MM.1S (cell line): ENCODE results near the gene NTSR1.

ENCODE experiments used
- DNase-seq: peaks from one replicate; pipeline ENCODE4 v3.0.0-alpha.2; 2015
- H2AFZ ChIP-seq: fragments of 300-600 bp; sonication (generic); 2 replicates; pipeline ENCODE4 v1.6.0; 2016; ENCODE audit warnings: antibody characterized with exemption, low read length
- H3F3A ChIP-seq: fragments of 300-600 bp; sonication (generic); 2 replicates; pipeline ENCODE4 v1.6.1; 2016; ENCODE audit warnings: mild to moderate bottlenecking, antibody characterized with exemption, low read length, moderate library complexity, mixed read lengths; ENCODE audit not compliant: insufficient read depth
- H3K27ac ChIP-seq: fragments of 300-600 bp; sonication (generic); 2 replicates; pipeline ENCODE4 v1.5.1; 2016; ENCODE audit warnings: mild to moderate bottlenecking, low read length
- H3K27me3 ChIP-seq: fragments of 300-600 bp; sonication (generic); replicated peaks from 2 replicates; pipeline ENCODE4 v1.6.0; 2016; ENCODE audit warnings: low read length; ENCODE audit not compliant: insufficient read depth
- H3K36me3 ChIP-seq: fragments of 300-600 bp; sonication (generic); replicated peaks from 2 replicates; pipeline ENCODE4 v1.6.1; 2016; ENCODE audit warnings: mild to moderate bottlenecking, low read length, mixed read lengths; ENCODE audit not compliant: insufficient read depth
- H3K4me1 ChIP-seq: fragments of 300-600 bp; sonication (generic); 2 replicates; pipeline ENCODE4 v1.6.1; 2016; ENCODE audit warnings: low read length, mixed read lengths
- H3K4me2 ChIP-seq: fragments of 300-600 bp; sonication (generic); 2 replicates; pipeline ENCODE4 v1.6.0; 2016; ENCODE audit warnings: low read depth, low read length
- H3K4me3 ChIP-seq: fragments of 300-600 bp; sonication (generic); 2 replicates; pipeline ENCODE4 v1.5.1; 2016; ENCODE audit warnings: low read length, mixed read lengths
- H3K79me2 ChIP-seq: fragments of 300-600 bp; sonication (generic); 2 replicates; pipeline ENCODE4 v1.6.1; 2016; ENCODE audit warnings: mixed run types, low read length, mixed read lengths
- H3K9ac ChIP-seq: fragments of 300-600 bp; sonication (generic); 2 replicates; pipeline ENCODE4 v1.6.1; 2016; ENCODE audit warnings: low read length, mixed read lengths
- H3K9me2 ChIP-seq: fragments of 300-600 bp; sonication (generic); replicated peaks from 2 replicates; pipeline ENCODE4 v1.6.1; 2016; ENCODE audit warnings: mild to moderate bottlenecking, low read length, mixed read lengths; ENCODE audit not compliant: insufficient read depth
- H3K9me3 ChIP-seq: fragments of 300-600 bp; sonication (generic); replicated peaks from 2 replicates; pipeline ENCODE4 v1.6.1; 2016; ENCODE audit warnings: mild to moderate bottlenecking, low read length, mixed read lengths; ENCODE audit not compliant: insufficient read depth
- H4K20me1 ChIP-seq: fragments of 300-600 bp; sonication (generic); 2 replicates; pipeline ENCODE4 v1.6.1; 2016; ENCODE audit warnings: mild to moderate bottlenecking, low read length, moderate library complexity, mixed read lengths; ENCODE audit not compliant: insufficient read depth
- EZH2 ChIP-seq: fragments of 300-600 bp; sonication (generic); optimal IDR thresholded peaks from 2 replicates; pipeline ENCODE3; 2017; ENCODE audit warnings: low read depth, mild to moderate bottlenecking, antibody characterized with exemption, low read length, mixed read lengths
- EZH2phosphoT487 ChIP-seq: fragments of 300-600 bp; sonication (generic); IDR thresholded peaks from 2 replicates; pipeline ENCODE4 v1.6.1; 2018; ENCODE audit warnings: antibody characterized with exemption, low read length
- TF ChIP-seq, protein P1 (sequence below): fragments of 300-600 bp; sonication (generic); IDR thresholded peaks from 2 replicates; pipeline ENCODE4 v1.5.1; 2016; ENCODE audit warnings: antibody characterized with exemption, low read length, mixed read lengths

Gene NTSR1

DNA sequence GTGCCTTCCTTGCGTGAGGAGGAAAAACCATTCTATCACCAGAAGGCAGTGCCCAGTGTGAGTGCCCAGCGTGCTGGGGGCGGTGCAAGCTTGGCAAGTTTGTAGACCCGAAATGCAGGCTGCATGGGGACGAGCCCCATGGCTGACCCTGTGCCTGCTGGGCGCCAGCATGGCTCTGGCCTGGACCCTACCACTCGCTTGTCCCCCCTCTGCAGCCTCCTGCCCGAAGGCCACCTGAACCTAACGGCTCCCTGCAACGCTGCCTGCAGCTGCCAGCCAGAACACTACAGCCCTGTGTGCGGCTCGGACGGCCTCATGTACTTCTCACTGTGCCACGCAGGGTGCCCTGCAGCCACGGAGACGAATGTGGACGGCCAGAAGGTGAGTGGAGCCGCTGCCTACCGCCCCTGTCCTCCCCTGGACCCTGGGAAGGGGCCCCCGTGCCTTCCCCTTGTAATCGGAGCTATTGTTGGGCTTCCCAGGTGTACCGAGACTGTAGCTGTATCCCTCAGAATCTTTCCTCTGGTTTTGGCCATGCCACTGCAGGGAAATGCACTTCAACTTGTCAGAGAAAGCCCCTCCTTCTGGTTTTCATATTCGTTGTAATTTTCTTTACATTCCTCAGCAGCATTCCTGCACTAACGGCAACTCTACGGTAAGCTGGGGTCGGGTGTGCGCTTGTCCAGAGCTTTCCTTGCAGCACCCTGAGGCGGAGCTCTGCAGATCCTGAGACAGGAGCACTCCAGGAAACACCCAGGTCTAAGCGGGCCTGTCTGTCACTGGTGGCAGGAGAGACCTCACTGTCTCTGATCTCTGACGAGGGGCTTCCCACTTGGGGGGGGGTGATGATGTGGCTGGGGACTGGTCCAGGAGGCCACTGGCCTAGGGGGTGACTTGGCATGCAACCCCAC is 40.9 kb upstream of the NTSR1 start:
- Histone ChIP-seq H2AFZ (no peak overlapping the region), H3K4me3 (no peak overlapping the region), H3F3A (no peaks in the 10 kb centered on the region), H3K9me3 (no peaks in the 10 kb centered on the region), H4K20me1 (no peaks in the 10 kb centered on the region), H3K79me2 (no peaks in the 10 kb centered on the region), H3K27me3 (no peaks in the 10 kb centered on the region), H3K9me2 (no peaks in the 10 kb centered on the region), H3K36me3 (peaks cover 4% of the 10 kb centered on the region; the same call in 1 of the 2 replicates), H3K27ac (no peak overlapping the region), H3K4me2 (no peak overlapping the region), H3K4me1 (no peaks in the 10 kb centered on the region), H3K9ac (no peak overlapping the region)
- DNase-seq: no peak
- TF ChIP-seq EZH2phosphoT487 (no peak), EZH2 (no peak)
- TF ChIP-seq, protein P1, sequence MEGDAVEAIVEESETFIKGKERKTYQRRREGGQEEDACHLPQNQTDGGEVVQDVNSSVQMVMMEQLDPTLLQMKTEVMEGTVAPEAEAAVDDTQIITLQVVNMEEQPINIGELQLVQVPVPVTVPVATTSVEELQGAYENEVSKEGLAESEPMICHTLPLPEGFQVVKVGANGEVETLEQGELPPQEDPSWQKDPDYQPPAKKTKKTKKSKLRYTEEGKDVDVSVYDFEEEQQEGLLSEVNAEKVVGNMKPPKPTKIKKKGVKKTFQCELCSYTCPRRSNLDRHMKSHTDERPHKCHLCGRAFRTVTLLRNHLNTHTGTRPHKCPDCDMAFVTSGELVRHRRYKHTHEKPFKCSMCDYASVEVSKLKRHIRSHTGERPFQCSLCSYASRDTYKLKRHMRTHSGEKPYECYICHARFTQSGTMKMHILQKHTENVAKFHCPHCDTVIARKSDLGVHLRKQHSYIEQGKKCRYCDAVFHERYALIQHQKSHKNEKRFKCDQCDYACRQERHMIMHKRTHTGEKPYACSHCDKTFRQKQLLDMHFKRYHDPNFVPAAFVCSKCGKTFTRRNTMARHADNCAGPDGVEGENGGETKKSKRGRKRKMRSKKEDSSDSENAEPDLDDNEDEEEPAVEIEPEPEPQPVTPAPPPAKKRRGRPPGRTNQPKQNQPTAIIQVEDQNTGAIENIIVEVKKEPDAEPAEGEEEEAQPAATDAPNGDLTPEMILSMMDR: no peak

DNA sequence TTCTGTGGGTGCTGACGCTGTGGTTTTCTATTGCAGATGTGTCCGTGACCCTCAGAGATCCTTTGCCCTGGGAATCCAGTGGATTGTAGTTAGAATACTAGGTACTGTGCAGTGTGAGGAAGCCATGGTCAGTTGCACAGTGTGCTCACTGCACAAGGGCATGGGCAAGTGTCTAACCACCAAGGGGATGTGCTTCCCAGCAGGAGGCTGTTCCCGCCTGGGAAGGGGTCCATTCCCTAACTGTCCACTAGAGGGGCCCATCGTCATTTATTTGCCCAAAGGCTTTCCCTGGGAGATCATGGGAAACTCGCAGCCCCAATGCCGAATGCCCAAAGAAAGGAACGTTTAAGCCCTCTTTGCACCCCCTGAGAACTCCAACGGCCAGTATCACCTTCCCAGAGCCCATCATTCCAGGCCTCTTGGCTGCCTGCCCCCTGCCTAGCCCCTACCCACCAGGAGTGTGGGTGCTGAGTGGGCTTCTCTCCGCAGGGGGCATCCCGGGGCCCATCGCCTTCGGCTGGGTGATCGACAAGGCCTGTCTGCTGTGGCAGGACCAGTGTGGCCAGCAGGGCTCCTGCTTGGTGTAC is 40.1 kb upstream of the NTSR1 start:
- Histone ChIP-seq H3K4me2 (no peak overlapping the region), H3K36me3 (peaks cover 4% of the 10 kb centered on the region; the same call in 1 of the 2 replicates), H3K27ac (no peak overlapping the region), H3K9me2 (no peaks in the 10 kb centered on the region), H4K20me1 (no peaks in the 10 kb centered on the region), H2AFZ (no peak overlapping the region), H3K4me1 (no peaks in the 10 kb centered on the region), H3K79me2 (no peaks in the 10 kb centered on the region), H3K27me3 (no peaks in the 10 kb centered on the region), H3K4me3 (no peak overlapping the region), H3F3A (no peaks in the 10 kb centered on the region), H3K9ac (no peak overlapping the region), H3K9me3 (no peaks in the 10 kb centered on the region)
- no peak for DNase-seq
- TF ChIP-seq, protein P1: peak; percentile 61
- TF ChIP-seq EZH2: no peak

DNA sequence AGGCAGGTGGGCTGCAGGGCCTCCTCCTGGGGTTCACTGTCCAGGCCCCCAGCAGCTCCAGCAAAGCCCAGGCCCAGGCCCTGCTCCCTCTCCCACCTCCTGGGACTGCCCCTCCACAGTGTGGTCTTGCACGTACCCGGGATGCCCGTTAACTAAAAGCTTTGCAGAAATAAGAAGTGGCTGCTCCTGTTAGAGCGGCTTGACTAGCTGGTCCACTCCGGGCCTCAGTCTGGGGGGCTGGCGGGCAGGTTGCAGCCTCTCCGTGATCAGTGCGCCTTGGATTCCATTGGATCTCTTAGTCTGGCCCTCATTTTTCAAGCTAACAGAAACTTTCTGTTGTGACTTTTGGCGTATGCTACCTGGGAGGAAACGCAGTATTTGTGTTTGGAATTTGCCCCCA is 39.4 kb upstream of the NTSR1 start:
- peaks cover 4% of the 10 kb centered on the region; the same call in 1 of the 2 replicates for H3K36me3 ChIP-seq
- H3K9me2 ChIP-seq: no peaks in the 10 kb centered on the region
- no peaks in the 10 kb centered on the region for H3K27me3 ChIP-seq
- H2AFZ ChIP-seq: no peak overlapping the region
- H3K4me3 ChIP-seq: no peak overlapping the region
- H3K4me2 ChIP-seq: no peak overlapping the region
- no peaks in the 10 kb centered on the region for H3K79me2 ChIP-seq
- DNase-seq: no peak
- H4K20me1 ChIP-seq: no peaks in the 10 kb centered on the region
- no peaks in the 10 kb centered on the region for H3F3A ChIP-seq
- no peak overlapping the region for H3K9ac ChIP-seq
- no peaks in the 10 kb centered on the region for H3K9me3 ChIP-seq
- H3K4me1 ChIP-seq: no peaks in the 10 kb centered on the region
- no peak overlapping the region for H3K27ac ChIP-seq
- TF ChIP-seq EZH2phosphoT487 (no peak), EZH2 (no peak)
- TF ChIP-seq, protein P1: no peak
